HG03571 (cell line): ENCODE measurements around the gene CEBPB.

Experiments used
- ATAC-seq: cut with Tn5 transposase; IDR thresholded peaks from one replicate; pipeline ENCODE4 v1.9.1; 2021; ENCODE audit not compliant: unreplicated experiment

Gene CEBPB

DNA sequence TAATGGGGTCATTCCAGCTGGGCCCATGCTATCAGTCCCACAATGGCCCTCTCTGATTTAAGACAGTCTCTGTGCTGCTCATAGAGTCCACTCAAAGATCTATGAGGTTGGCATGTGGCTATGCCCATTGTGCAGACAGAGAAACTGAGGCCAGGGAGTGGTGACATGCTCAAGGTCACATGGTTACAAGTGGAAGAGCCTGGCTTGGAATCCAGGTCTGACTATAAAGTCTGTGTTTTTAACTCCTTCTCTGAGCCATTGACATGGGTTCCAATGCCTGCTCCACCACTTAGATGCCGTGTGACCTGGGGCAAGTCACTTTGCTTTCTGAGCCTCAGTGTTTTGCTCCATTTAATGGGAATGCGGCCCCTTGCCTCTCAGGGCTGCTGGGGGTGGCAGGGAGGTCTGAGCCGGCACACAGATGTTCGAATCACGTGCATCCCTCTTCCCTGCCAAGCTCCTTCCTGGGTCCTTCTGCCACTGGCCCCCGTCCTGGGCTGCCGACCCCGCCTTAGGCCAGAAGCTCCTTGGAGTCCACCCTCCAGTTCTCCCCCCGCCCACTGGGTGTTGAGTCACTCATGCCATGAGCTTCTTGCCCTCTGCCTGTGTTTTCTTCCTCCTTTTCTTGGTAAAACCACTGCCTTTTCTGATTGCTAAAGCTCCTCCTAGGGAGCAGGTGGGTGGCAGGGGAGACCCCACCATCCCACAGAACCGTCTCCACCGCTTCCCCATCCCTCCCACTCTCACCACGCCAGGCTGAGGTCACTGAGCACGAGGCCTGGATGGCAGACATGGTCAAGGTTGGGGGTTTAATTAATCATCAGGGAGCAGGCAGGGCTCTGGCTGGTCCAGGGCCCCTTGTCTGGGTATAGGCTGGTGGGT is 35.7 kb downstream of the CEBPB start:
- ATAC-seq: no peak

- ATAC-seq: no peak
These were observed 36.9 kb downstream of the CEBPB start for GRCh38 chr20:50227506-50227905.

DNA sequence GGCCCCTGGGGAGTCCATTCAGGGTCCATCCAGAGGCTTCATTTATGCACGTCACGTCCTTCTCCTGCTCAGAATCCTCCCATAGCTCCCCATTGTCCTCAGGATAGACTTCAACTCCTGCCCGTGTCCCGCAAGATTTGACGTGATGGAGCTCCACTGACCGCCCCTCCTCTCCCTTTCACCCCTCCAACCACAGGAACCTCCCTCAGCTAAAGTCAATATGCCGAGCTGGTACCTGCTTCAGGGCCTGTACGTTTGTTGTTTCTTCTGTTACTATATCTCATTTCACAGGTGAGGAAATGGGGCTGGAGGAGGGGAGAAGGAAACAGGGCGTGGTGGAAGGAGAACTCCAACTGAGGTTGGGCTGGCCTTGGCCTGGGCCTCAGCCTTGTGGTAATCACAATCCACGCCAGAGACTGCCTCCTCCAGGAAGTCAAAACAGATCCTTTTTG is 38.6 kb downstream of the CEBPB start:
- no peak for ATAC-seq

- no peak for ATAC-seq
These were observed 39.6 kb downstream of the CEBPB start for GRCh38 chr20:50230184-50230583.

GRCh38 chr20:50230871-50231560 is 40.4 kb downstream of the CEBPB start:
- ATAC-seq: no peak

DNA sequence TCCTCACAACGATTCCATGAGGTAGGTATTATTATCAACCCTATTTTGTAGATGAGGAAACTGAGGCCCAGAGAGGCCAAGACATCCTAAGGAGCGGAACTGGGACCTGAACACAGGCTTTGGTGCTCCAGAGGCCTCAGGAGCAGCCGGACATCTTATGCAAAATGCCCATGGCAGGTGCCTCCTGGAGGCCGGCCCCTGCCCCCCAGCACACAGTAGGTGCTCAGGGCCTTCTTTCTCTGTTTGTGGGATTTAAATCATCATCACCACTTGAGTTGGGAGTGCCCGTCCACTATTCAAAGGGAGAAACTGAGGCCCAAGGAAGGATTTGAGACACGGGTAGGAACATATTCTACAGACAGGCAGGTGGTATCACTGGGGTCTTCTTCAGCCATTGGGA is 41.2 kb downstream of the CEBPB start:
- no peak for ATAC-seq

DNA sequence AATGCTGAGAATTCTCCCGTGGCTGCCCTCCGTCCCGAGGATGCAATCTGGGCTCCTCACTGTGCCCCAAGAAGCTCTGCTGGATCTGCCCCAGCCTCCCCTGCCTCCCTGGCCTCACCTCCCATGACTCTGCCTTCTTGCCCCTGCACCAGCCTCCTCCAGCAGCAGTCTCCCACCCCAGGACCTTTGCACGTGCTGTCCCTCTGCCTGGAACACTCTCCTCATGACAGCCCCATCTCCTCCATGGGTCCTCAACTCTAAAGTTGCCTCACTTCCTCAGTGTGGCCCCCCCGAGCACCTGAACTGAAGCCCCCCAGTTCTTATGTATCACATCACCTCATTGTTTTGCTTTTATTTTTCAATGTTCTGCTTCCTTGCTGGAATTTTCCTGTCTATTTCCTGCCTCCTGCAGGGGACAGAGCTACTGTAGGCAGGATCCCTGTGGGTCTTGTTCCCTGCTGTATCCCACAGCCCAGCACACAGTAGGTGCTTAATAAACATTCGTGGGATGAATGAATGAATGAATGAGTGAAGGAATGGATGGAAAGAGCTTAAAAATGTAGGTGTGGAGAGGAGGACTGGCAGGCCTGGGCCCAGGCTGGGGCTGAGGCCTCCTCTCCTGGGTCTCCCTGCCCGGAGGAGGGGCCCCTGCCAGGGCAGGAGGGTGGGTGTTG is 42.2 kb downstream of the CEBPB start:
- no peak for ATAC-seq

DNA sequence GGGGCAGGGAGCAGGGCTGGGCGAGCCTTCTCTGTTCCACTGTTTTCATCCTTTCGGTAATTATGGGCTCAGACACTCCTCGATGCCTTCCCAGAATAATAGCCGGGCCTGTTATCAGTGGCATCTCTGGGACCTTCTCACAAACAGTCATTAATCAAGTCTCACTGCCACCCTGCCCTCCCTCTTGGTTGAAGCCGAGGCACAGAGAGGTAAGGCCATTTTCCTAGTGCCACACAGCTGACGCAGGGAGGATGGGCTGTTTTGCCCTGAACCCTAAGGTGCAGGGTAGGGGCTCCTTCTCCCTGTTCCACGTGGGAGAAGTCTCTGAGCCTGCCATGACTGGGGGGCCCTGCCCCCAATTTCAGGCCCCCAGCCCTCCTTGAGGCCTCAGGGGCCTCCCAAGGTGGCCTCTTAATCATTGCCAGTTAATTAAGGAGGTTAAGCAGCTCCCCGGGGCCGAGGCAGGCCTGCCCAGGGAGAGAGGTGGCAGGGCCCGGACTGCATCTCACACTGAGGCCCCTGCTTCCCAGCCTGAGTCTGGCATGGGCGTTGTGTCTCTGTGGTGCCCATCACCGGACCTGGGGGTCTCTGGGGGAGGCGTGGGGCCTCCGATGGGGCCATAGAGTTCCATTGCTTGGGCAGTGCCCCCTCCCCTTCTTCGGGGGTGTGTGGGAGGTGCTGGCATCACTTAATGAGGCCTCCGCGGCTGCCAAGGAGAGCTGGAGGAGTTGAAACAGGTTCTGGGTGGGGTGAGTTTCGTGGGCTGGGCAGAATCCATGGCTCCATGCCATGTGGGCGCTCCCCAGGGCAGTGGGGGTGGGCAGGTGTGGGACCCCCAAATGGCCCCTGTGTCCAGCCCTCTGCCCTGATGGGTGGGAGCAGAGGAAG is 42.9 kb downstream of the CEBPB start:
- no peak for ATAC-seq

DNA sequence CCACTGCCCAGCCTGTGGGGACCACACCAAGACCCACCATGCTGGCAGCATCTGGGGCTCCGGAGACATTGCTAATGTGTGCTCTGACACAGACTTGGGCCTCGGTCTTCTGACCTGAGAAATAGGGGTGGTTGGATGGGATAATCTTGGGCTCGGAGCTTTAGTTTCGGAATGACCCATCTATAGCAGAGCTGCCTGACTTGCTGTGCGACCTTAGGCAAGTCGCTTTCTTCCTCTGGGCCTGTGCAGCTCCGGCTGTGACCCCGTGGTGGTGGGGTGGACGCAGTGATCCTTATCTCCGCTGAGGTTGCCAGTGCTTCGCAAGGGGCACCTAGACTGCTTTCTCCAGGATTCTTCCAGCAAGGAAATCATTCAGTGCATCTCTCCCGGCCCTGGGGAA is 43.7 kb downstream of the CEBPB start:
- no peak for ATAC-seq

GRCh38 chr20:50237349-50237748 is 46.7 kb downstream of the CEBPB start:
- ATAC-seq: no peak

GRCh38 chr20:50238081-50238800 is 47.6 kb downstream of the CEBPB start:
- no peak for ATAC-seq

- ATAC-seq: no peak
These were observed 49.5 kb downstream of the CEBPB start for GRCh38 chr20:50240092-50240491.

DNA sequence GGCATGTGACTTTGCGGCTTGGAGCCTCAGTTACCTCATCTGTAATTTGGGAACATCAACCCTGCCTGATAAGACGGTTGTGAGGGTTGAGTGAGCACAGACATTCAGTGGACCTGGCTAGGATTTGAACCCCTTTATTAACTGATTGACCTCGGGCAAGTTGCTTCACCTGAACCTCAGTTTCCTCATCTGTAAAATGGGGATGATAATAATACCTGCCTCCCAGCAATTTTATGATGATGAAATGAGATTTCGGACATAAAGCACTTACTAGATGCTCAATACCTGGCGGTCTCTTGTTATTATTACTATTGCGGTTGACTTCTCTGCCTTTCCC is 51.5 kb downstream of the CEBPB start:
- ATAC-seq: no peak
